HEK293 (cell line): Measurements from ENCODE around the gene ADRA2C.

ENCODE experiments used
- CTCF ChIP-seq: fragments of 450-650 bp; formaldehyde crosslinking; IDR thresholded peaks from 2 replicates; pipeline ENCODE4 v1.5.1; 2016; ENCODE audit warnings: missing biosample characterization, missing genetic modification characterization
- PRDM4 ChIP-seq: fragments of 450-650 bp; formaldehyde crosslinking; IDR thresholded peaks from 2 replicates; pipeline ENCODE4 v1.5.1; 2017; ENCODE audit warnings: missing biosample characterization, missing genetic modification characterization
- SALL2 ChIP-seq: fragments of 450-650 bp; formaldehyde crosslinking; IDR thresholded peaks from 2 replicates; pipeline ENCODE4 v1.5.0; 2017; ENCODE audit warnings: missing biosample characterization, mild to moderate bottlenecking, missing genetic modification characterization, borderline replicate concordance
- SETDB1 ChIP-seq: IDR thresholded peaks from one replicate; pipeline ENCODE4 v1.6.1; 2017; ENCODE audit warnings: mild to moderate bottlenecking, low read length, moderate library complexity, mixed read lengths; ENCODE audit not compliant: insufficient read length
- SP2 ChIP-seq: fragments of 450-650 bp; formaldehyde crosslinking; IDR thresholded peaks from 2 replicates; pipeline ENCODE4 v1.5.1; 2016; ENCODE audit warnings: missing biosample characterization, missing genetic modification characterization
- TCF7L2 ChIP-seq: IDR thresholded peaks from 2 replicates; pipeline ENCODE4 v1.6.1; 2011; ENCODE audit warnings: low read depth, mild to moderate bottlenecking, inconsistent platforms, low read length, moderate library complexity, borderline replicate concordance
- YY1 ChIP-seq: fragments of 450-650 bp; formaldehyde crosslinking; IDR thresholded peaks from 2 replicates; pipeline ENCODE4 v1.5.1; 2018; ENCODE audit warnings: missing biosample characterization, missing genetic modification characterization
- ZNF23 ChIP-seq: fragments of 450-650 bp; formaldehyde crosslinking; IDR thresholded peaks from 2 replicates; pipeline ENCODE4 v1.5.1; 2016; ENCODE audit warnings: missing biosample characterization, missing genetic modification characterization, borderline replicate concordance
- ZNF24 ChIP-seq: fragments of 450-650 bp; formaldehyde crosslinking; IDR thresholded peaks from 2 replicates; pipeline ENCODE4 v1.5.1; 2016; ENCODE audit warnings: missing biosample characterization, missing genetic modification characterization
- ZNF335 ChIP-seq: fragments of 450-650 bp; formaldehyde crosslinking; conservative IDR thresholded peaks from 2 replicates; pipeline ENCODE4 v1.5.1; 2016; ENCODE audit warnings: missing biosample characterization, missing genetic modification characterization
- ZNF398 ChIP-seq: fragments of 450-650 bp; formaldehyde crosslinking; IDR thresholded peaks from 2 replicates; pipeline ENCODE4 v1.5.1; 2017; ENCODE audit warnings: missing biosample characterization, missing genetic modification characterization
- ZNF580 ChIP-seq: fragments of 450-650 bp; formaldehyde crosslinking; IDR thresholded peaks from 2 replicates; pipeline ENCODE4 v1.5.1; 2016; ENCODE audit warnings: missing biosample characterization, missing genetic modification characterization
- ZNF623 ChIP-seq: fragments of 450-650 bp; formaldehyde crosslinking; IDR thresholded peaks from 2 replicates; pipeline ENCODE4 v1.5.1; 2016; ENCODE audit warnings: missing biosample characterization, missing genetic modification characterization
- ZSCAN18 ChIP-seq: fragments of 450-650 bp; formaldehyde crosslinking; IDR thresholded peaks from 2 replicates; pipeline ENCODE4 v1.5.1; 2016; ENCODE audit warnings: missing biosample characterization, missing genetic modification characterization

GRCh38 chr4:3813151-3814052 lies 47.2 kb downstream of the ADRA2C start:
- TF ChIP-seq CTCF (tag by site-specific recombination) (no peak), TCF7L2 (no peak), ZNF335 (tag by site-specific recombination) (no peak), ZNF23 (tag by site-specific recombination) (no peak), ZNF580 (no peak), ZSCAN18 (tag by site-specific recombination) (no peak), YY1 (tag by site-specific recombination) (no peak), PRDM4 (tag by site-specific recombination) (no peak), SALL2 (tag by site-specific recombination) (no peak), ZNF24 (tag by site-specific recombination) (no peak), SP2 (no peak), ZNF623 (tag by site-specific recombination) (no peak), SETDB1 (no peak), ZNF398 (tag by site-specific recombination) (no peak)
